HL-60/S4 (cell line): Measurements from ENCODE around the gene HTT.
"Not testable (repeated sequence)": the region's sequence is repeated elsewhere in the genome, so short reads cannot be mapped to it uniquely, and the experiment has no call there.

Source experiments
- in situ Hi-C: fragments of 300-500 bp; cut with MboI; formaldehyde crosslinking; loops from 2 replicates; pipeline ENCODE4 v1.14.3; 2022; ENCODE audit warnings: low sequenced_read_pairs

HTT gene

GRCh38 chr4:3075652-3075981 lies 1.1 kb downstream of the HTT start:
- in situ Hi-C loops: no loop called here

- in situ Hi-C loops: no loop called here
Measured at GRCh38 chr4:3077796-3078195, 3.3 kb downstream of the HTT start.

- in situ Hi-C loops: no loop called here
Measured at GRCh38 chr4:3079694-3080123, 5.2 kb downstream of the HTT start.

GRCh38 chr4:3082925-3083515 lies 8.5 kb downstream of the HTT start:
- in situ Hi-C loops: no loop called here

- in situ Hi-C loops: no loop called here
Measured at GRCh38 chr4:3083732-3084131, 9.3 kb downstream of the HTT start.

GRCh38 chr4:3085948-3086670 lies 11.6 kb downstream of the HTT start:
- in situ Hi-C loops: no loop called here

- in situ Hi-C loops: no loop called here
Measured at GRCh38 chr4:3087115-3087797, 12.8 kb downstream of the HTT start.

GRCh38 chr4:3091464-3091863 lies 17.0 kb downstream of the HTT start:
- in situ Hi-C loops: no loop called here

GRCh38 chr4:3094701-3095100 lies 20.2 kb downstream of the HTT start:
- in situ Hi-C loops: not testable (repeated sequence)

- in situ Hi-C loops: no loop called here
Measured at GRCh38 chr4:3096202-3096601, 21.7 kb downstream of the HTT start.

GRCh38 chr4:3098346-3098745 lies 23.9 kb downstream of the HTT start:
- in situ Hi-C loops: no loop called here

GRCh38 chr4:3106339-3107186 lies 32.1 kb downstream of the HTT start:
- in situ Hi-C loops: loop anchor here (25.0 kb wide), 1 partner anchor 356 kb away; the partner anchor contains the start of gene DOK7

GRCh38 chr4:3107271-3107670 lies 32.8 kb downstream of the HTT start:
- in situ Hi-C loops: loop anchor here (25.0 kb wide), 1 partner anchor 355 kb away; the partner anchor contains the start of gene DOK7

GRCh38 chr4:3107691-3108121 lies 33.2 kb downstream of the HTT start:
- in situ Hi-C loops: loop anchor here (25.0 kb wide), 1 partner anchor 355 kb away; the partner anchor contains the start of gene DOK7

- in situ Hi-C loops: loop anchor here (25.0 kb wide), 1 partner anchor 354 kb away; the partner anchor contains the start of gene DOK7
Measured at GRCh38 chr4:3108211-3108610, 33.7 kb downstream of the HTT start.

GRCh38 chr4:3111461-3111860 lies 37.0 kb downstream of the HTT start:
- in situ Hi-C loops: loop anchor here (25.0 kb wide), 1 partner anchor 351 kb away; the partner anchor contains the start of gene DOK7

- in situ Hi-C loops: loop anchor here (25.0 kb wide), 1 partner anchor 350 kb away; the partner anchor contains the start of gene DOK7
Measured at GRCh38 chr4:3112201-3112600, 37.7 kb downstream of the HTT start.

GRCh38 chr4:3112609-3113469 lies 38.4 kb downstream of the HTT start:
- in situ Hi-C loops: loop anchor here (25.0 kb wide), 1 partner anchor 349 kb away; the partner anchor contains the start of gene DOK7

- in situ Hi-C loops: loop anchor here (25.0 kb wide), 1 partner anchor 348 kb away; the partner anchor contains the start of gene DOK7
Measured at GRCh38 chr4:3114377-3114776, 39.9 kb downstream of the HTT start.
